Stimulated activated CD4-positive, alpha-beta T cell treated with anti-CD3 and anti-CD28 coated beads, Interleukin-1b, Interleukin-23, amount 100 ng/mL, for 4 hours (primary cell): Measurements from ENCODE around the gene MSMB.
"Not testable (repeated sequence)": the region's sequence is repeated elsewhere in the genome, so short reads cannot be mapped to it uniquely, and the experiment has no call there.

Experiments
- DNase-seq, 2 donors: peaks; one replicate each; pipeline ENCODE4 v3.0.0-alpha.2; 2020; ENCODE audit warnings: low read depth in 2 of 2

MSMB gene

DNA sequence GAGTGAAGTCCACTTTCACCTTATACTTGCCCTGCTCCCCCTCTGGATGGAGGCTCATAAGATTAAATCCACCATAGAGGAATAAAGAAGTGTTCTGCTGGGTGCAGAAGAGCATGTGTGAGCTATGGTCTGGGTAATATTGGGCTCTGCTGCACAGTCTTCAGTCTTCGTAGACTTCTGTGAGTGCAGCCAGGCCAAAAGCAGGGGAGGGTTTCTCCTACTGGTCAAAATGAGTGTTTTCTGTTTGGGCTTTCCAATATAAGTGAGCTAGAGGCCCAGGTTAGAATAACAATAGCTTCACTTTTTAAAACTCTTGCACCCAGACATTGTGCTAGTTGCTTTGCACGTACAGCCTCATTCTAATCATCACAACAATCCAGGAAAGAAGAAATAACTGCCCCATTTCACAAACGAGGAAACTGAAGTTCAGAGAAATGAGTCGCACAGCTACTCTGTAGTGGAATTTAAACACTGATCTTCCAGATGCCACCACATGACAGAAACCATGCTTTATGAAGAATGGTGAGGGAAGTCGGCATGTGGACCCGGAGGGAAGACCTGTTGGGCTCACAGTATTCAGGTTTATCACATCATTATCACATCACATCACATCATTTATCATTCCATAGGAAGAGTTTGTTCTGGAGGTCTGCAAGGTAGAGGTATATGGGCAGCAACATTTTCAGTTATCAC lies 23.8 kb upstream of the MSMB start:
- no peak for DNase-seq

DNA sequence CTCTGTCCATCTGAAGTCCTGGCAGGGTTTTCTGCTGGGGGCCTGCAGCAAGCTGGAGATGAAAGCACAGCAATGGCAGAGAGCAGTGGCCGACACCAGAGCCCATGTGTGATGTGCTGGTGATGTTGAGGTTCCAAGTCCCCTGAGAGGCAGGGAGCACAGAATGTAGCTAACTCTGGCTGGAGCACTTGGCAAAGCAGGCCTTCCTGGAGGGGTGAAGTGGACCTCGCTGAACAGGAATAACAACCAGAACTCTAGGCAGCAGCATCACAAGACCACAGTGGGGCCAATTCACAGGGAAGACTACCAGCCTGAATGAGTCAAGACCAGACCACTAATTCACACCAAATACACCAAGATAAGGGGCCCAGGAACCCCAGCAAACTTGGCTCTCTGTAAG lies 22.8 kb upstream of the MSMB start:
- DNase-seq, result no peak

- no peak for DNase-seq
Measured at GRCh38 chr10:46068117-46068516, 22.0 kb upstream of the MSMB start.

DNA sequence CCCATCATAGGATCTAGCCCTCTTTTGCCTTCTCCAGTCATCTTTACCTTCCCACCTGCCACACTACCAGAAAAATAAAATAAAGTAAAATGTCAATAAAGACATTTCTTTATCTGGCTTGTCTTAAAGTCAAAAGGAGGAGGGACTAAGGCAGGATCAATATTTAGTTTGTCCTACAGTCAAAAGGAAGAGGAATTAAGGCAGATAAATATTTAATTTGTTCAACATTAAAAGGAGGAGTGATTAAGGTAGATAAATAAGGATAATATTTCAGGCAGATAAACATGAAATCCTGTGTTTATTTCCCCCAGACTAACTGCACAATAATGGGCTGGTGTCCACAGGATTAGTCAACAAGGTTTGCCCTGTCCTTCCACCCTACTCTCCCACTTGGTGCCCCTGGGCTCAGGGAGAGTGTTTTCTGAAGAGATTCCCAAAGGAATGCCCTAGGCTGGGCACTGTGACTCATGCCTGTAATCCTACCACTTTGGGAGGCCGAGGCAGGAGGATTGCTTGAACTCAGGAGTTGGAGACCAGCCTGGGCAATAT lies 18.3 kb upstream of the MSMB start:
- DNase-seq, result no peak

DNA sequence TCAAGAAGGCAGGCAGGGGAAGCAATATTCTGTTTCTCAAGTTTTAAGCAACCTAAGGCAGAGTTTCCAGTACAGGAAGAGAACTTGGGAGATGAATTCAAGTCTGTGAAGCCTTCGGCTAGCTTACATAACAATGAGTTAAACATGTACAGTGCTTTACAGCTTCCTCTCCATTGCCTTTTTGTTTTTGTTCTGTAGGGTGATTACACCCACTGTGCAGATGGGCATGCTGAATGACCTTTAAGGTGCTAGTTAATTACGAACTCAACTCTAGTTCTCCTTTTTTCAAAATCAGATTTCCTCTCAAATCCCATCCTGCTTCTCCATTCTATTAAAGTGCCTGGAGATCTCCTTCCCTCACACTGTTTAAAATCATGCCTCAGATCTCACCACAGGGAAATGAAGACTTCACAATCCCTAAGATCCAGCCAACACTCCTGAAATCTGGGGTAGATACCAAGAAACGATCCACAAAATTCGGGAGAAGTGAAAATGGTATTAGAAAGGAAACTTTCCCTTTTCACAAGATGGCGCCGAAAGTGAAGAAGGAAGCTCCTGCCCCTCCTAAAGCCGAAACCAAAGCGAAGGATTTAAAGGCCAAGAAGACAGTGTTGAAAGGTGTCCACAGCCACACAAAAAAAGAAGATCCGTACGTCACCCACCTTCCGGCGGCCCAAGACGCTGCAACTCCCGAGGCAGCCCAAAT lies 16.8 kb upstream of the MSMB start:
- no peak for DNase-seq

DNA sequence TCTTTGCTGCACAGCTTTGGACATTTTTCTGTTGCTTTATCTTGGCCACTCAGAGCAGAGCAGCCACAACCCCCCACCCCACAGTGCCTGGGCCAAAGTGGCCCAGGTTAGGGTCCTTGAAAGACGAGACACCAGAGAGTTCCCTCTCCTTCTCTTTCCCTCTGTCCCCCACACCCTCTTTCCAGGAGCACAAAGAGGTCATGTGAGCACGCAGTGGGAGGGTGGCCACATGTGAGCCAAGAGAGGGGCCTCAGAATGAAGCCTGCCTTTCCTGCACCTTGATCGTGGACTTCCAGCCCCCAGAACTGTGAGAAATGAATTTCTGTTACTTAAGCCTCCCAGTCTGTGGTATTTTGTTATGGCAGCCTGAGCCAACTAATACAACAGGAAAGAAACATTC lies 14.6 kb upstream of the MSMB start:
- no peak for DNase-seq

DNA sequence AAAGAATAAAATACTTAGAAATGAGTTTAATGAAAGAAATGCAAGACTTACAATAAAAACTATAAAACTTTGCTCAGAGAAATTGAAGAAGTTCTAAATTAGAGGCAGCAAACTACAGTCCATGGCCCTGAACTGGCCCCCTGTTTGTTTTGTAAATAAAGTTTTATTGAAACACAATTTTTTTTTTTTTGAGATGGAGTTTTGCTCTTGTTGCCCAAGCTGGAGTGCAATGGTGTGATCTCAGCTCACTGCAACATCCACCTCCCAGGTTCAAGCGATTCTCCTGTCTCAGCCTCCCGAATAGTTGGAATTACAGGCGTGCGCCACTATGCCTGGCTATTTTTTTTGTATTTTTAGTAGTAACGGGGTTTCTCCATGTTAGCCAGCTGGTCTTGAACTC lies 11.9 kb upstream of the MSMB start:
- DNase-seq, result not testable (repeated sequence)

DNA sequence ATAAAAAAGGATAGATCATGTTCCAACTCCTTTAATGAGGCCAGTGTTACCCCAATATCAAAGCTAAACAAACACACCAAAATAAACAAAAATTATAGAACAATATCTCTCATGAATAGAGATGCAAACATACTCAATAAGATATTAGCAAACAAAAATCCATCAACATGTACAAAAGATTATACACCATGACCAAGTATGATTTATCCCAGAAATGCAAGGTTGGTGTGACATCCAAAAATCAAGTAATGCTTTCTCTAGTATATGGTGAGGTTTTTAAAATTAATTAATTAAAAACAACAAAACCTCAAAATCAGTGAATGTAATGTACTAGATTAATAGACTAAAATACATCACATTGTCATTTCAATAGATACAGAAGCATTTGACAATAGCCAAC lies 11.0 kb upstream of the MSMB start:
- DNase-seq, result no peak

DNA sequence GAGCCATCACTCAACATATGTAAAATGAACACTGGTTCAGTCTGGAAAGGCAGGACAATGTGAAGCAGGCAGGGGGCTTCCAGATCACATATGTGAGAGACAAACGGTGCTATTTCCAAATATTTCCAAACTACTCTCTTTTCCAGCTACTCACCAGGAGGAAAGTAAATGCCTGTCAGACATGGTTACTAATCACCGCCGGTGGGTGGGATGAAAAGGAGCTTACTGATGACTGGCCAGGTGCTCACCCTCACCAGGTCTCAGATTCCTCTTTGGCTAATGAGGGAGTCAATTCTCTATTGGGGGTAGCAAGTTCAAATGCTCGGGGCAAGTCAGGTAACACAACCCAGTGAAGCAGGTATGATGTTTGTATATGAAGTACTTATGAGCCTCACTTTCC lies 9.7 kb upstream of the MSMB start:
- no peak for DNase-seq

GRCh38 chr10:46053534-46054434 lies 7.7 kb upstream of the MSMB start:
- no peak for DNase-seq

- DNase-seq, result no peak
Measured at GRCh38 chr10:46052791-46053375, 6.8 kb upstream of the MSMB start.

DNA sequence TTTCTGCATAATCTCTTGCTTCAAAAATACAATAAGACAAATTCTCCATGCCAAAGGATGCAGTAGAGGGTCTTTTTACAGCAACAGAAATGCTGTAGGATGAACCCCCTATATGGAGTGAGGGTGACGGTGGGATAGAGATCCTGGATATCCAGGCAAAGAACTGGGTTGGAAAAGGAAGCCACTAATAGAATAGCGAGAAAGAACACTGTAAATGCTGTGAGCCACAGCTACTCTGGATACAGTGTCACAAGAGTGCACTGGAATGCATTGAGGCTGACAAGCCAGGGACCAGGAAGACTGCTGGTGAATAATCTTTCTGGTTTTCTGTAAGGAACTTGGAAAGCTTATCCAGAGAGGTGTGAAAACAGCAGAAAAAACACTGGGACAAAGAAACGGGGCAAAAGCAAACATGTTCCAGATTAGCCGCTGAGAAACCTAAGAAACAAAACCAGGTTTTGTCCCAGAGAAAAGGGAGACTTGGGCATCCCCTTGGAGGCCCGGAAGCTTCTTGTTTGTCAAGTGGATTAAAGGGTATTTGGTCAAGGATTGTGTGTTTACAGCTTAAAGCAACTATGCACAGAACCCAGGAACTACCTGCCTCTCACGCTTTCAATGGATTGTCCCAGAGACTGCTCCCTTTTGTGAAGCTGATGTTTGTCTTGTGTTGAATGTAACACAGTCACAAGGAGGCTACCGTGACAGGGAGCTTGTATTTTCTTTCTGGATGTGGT lies 6.2 kb upstream of the MSMB start:
- DNase-seq, result no peak

DNA sequence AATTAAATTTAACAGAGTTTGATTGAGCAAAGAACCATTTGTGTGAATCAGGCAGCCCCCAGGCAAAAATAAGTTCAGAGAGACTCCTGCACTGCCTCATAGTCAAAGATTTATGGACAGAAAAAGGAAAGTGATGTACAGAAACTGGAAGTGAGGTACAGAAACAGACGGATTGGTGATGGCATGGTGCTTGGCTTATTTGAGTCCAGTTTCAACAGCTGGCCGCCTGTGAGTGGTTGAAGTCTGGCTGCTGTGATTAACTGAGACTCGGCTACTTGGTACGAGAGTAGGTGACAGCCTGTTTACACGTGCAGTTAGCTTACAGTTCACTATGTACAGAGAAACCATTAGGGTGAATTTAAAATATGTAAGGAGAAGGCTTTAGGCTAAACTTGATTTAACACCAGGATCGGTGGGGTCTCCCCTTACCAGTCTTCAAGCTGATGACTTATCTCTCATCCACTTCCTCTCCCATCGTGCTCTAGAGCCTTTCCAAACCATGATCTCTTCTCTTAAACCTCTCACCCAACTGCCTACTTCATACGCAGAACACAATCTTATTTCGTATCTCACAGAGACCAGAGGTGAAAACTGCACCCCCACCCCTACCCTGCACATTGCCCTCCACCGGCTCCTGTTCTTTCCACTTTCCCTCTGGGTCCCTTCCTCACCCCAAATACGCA lies 5.0 kb upstream of the MSMB start:
- no peak for DNase-seq

- not testable (repeated sequence) for DNase-seq
Measured at GRCh38 chr10:46049497-46049831, 3.4 kb upstream of the MSMB start.

DNA sequence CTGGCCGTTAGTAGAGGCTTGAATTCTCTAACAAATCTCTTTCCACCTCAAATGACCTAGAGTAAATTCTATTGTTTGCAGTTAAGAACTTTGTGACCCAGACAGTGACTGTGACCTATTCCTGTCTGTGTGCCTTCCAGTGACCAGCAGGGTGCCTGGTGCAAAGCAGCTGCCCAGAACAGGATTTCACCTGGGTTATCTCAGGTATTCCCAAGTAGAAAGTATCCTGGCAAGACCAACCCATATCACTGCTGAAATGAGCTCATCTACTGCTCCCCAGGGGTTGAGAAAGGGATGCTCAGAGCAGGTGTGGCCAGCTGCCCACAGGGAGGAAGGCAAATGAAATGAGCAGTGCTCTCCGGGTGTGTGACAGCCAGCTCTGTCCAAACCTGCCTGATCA lies 2.1 kb upstream of the MSMB start:
- DNase-seq, result no peak

DNA sequence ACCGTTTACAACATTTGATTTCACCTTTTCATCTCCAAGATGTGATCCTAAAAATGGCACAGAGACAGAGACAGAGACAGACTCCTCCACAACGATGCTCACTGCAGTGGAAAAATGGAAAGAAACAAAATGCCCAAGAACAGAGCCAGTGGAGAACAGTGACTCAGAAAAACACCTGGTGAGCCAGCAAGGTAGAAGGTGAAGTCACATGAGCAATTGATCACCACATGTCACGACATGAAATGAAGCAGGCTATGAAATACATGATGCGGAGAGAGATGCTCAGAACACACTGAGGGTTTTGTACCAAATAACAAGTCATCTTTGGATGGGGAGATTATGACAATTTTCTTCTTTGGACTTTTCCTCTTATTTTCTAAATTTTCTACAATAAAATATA lies 3.5 kb downstream of the MSMB start:
- DNase-seq, result no peak

DNA sequence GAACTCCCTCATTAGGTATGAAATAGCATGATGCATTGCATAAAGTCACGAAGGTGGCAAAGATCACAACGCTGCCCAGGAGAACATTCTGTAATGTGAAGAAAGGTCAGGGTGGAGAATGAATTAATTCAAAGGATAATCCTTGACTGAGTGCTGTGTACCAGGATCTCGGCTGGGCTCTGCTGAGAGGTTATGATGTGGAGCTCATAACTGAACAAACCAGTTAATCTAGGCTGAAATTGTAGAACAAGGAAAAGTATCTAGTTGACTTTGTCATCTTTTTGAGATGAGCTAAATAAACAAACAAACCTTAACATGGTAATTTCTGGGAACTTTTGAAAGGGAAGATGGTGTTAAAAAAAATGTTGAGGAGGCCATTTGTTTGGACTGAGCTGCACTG lies 6.1 kb downstream of the MSMB start:
- DNase-seq, result no peak

DNA sequence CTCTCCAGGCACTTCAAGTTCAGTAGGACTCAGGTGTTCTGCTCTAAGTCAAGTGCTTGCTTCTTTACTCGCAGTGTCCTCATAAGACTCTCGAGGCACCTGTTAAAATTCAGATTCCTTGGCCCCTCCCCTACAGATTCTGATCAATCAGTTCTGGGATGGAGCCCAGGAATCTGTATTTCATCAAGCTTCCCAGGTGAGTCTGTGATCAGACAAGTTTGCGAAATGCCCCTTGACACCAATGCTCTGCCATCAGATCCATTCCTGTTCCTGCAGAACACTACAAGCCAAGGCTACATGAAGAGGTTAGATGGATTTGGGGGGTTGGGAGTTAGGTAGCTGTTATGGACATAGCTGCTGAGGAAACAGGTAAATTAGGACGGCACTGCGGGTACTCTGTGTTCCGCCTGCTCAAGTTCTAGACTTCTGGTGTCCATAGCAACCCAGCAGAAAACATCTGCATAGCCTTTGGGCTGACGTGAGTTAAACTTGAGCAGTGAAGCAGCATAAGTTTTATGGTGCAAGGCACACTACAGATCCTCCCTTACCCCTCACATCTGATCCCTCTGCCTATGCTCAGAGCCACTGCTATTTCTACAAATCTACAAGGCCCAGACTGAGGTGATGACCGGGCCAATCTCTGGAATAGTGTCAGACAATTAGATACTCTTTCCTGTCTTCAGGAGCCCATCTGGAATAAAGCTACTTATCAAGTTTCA lies 8.8 kb downstream of the MSMB start:
- DNase-seq, result no peak

GRCh38 chr10:46035923-46036849 lies 9.9 kb downstream of the MSMB start:
- DNase-seq, result no peak
